HG02610 (cell line): ENCODE data around the gene STON2.
"Not testable (repeated sequence)": the region's sequence is repeated elsewhere in the genome, so short reads cannot be mapped to it uniquely, and the experiment has no call there.

Experiments
- ATAC-seq: cut with Tn5 transposase; IDR thresholded peaks from one replicate; pipeline ENCODE4 v1.9.1; 2021; ENCODE audit warnings: mild to moderate bottlenecking, moderate library complexity; ENCODE audit not compliant: unreplicated experiment

STON2 gene, protein sequence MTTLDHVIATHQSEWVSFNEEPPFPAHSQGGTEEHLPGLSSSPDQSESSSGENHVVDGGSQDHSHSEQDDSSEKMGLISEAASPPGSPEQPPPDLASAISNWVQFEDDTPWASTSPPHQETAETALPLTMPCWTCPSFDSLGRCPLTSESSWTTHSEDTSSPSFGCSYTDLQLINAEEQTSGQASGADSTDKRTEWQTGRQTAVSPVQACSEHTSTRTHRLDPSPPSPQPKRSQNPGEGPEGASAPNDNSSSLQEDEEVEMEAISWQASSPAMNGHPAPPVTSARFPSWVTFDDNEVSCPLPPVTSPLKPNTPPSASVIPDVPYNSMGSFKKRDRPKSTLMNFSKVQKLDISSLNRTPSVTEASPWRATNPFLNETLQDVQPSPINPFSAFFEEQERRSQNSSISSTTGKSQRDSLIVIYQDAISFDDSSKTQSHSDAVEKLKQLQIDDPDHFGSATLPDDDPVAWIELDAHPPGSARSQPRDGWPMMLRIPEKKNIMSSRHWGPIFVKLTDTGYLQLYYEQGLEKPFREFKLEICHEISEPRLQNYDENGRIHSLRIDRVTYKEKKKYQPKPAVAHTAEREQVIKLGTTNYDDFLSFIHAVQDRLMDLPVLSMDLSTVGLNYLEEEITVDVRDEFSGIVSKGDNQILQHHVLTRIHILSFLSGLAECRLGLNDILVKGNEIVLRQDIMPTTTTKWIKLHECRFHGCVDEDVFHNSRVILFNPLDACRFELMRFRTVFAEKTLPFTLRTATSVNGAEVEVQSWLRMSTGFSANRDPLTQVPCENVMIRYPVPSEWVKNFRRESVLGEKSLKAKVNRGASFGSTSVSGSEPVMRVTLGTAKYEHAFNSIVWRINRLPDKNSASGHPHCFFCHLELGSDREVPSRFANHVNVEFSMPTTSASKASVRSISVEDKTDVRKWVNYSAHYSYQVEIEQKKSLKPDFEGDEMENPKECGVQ

DNA sequence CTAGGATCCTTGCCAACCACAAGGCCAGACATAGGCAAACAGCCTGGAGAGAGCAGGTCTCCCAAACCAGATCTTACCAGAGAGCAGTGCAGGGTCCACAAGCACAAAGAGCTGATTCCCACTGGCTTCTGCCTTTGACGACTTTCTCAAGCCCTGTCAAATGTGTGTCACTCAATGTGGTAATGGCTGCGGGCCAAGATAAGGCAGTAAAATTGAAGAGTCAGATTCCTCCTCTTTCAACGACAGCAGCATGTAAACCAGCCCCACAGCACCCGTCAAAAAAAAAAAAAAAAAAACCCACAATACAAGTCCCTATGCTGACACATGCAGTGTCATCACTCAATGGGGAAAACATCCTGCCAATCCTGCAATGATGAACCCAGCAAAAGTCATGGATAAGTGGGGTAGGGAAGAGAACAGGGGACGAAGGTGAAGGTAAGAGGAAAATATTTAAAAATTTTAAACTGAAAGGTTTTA, at the start of gene STON2:
Gene STON2 (minus strand): TSS at position 123 of the 477 bp plus-strand sequence. CDS start 1,942 bp downstream, outside the sequence.
- ATAC-seq, result no peak

DNA sequence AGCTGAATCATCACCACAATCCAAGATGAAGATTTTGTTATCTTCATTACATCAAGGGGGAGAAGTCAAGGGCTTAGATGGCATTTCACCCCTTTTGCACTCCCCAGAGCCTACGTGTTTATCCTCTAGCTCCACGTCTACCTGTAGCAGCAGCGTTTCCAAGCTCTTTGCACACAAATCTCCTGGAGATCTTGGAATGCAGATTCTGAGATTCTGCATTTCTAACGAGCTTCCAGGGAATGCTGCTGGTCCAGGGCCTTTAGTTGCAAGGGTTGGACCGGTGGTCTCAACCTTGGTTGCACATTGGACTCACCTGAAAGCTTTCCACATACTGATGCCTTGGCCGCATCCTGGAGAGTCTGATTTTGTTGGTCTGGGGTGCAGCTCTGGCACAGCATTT, 49.5 kb upstream of the STON2 start:
- ATAC-seq, result no peak

DNA sequence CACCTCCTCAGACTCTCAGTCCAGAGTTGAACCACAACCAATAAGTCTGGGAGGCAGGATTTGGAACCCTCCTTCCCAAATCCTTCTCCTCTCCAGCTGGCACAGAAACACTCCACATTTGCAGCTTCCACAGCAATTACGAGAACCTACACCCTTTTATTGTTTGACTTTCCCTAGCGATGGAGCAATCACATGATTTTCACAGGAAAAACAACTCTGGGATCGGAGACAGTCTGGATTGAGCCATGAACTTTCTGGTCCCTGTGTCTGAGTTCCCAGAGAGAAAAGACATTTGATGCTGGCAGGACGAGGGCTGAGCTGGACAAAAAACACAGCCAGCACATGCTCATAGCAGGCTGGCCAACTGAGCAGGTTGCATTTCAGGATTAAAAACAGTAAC, 49.0 kb upstream of the STON2 start:
- ATAC-seq, result no peak

DNA sequence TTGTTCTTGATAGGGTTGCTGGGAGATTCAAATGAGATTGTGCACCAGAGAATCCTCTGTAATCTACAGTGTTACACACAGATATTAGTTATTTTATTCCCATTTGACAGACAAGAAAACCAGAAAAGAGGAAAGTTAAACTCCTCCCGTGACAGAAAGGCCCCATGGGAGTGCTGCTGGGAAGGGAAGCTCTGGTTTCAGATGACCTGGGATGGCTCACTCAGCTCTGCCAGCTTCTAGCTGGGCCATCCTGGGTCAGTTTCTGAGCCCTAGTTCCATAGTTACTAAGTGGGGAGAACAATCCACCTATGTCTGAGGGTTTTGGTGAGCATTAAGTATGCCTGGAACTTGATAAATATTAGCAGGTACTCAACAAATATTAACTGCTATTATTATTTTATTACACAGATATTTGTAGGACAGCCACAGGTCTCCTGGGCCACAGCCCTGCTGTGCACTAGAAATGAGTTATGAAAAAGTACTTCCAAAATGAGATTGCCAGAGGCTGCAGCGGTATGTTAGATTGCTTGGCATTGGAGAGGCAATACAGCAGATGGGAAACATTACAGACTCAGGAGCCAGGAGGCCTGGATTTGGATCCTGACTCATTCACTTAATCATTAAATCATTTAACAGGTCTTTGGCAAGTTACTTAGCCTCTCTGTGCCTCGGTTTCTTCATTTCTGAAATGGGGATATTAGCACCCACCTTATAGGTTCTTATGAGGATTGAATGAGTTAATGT, 47.1 kb upstream of the STON2 start:
- ATAC-seq, result no peak

DNA sequence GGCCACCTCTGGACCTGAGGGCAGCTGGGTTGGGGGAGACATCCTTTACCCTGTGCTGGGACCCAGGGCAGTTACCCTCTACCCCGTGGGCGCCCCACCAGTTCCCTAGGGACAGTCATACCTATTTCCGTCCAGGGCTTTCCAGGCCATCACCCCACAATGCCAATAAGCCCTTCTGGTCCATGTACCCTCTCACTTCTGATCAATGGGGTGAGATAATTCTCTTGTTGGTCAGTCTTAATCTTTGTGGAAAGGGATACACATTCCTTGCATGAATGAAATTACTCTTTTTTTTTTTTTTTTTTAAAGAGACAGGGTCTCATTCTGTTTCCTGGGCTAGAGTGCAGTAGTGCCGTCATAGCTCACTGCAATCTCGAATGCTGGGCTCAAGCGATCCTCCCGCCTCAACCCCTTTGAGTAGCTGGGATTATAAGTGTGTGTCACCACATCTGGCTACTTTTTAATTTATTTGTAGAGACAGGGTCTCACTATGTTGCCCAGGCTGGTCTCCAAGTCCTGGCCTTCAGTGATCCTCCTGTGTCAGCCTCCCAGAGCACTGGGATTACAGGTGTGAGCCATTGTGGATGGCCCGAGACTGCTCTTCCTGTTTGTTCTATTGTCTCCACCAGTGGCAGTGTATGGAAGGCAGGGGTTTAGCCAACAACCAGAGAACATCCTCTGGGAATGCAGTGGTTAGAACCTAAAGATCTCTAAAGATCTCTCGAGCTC, 46.3 kb upstream of the STON2 start:
- ATAC-seq, result no peak

DNA sequence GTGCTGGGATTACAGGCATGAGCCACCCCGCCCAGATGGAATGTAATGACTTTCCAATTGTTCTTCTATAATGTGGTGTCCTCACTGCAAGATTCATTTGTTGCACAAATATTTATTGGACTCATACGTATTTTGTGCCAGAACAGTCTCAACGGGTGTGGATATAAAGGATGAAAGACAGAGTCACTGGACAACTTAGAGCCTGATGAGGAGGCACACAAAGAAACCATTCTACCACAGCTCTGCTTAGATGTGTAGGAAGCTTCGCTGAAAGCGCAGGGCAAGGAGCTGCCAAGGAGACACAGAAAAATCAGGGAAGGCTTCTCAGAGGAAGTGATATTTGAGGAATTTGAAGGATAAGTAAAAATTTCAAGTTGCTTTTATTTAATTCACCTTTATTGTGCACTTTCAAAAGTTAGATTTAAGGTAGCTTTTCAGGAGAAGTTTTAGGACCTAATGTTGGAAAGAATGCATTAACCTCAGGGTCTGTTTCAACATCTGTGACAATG, 41.6 kb upstream of the STON2 start:
- ATAC-seq, result no peak

DNA sequence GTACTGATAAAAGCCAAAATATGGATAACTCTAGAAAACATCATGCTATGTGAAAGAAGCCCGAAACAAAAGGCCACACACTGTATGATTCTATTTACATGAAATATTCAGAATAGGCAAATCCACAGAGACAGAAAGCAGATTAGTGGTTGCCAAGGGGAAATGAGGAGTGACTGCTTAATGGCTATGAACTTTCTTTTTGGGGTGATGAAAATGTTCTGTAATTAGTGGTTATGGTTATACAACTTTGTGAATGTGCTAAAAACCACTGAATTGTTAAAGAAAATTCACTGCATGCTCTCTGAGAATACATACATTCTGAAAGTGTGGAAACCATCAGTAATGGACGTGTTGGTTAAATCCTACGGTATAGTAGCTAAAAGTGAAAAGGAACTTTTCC, 39.9 kb upstream of the STON2 start:
- no peak for ATAC-seq

DNA sequence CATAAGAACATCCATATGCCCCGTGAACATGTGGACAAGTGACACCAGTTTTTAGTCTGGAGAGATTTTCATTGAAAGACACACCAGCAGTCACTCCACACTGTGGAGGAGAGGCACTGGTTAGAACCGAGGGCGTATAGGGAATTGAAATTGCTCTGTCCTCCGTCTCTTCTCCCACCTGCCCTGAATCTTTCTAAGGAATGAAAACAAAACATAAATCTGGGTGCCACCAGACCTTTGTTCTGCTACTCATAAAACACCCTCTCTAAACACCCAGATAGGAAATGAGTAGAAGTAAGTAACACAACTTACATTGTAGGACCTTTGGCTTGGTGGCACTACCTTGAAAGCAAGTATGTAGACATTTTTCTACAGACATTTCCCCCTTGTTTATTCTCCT, 37.1 kb upstream of the STON2 start:
- no peak for ATAC-seq

DNA sequence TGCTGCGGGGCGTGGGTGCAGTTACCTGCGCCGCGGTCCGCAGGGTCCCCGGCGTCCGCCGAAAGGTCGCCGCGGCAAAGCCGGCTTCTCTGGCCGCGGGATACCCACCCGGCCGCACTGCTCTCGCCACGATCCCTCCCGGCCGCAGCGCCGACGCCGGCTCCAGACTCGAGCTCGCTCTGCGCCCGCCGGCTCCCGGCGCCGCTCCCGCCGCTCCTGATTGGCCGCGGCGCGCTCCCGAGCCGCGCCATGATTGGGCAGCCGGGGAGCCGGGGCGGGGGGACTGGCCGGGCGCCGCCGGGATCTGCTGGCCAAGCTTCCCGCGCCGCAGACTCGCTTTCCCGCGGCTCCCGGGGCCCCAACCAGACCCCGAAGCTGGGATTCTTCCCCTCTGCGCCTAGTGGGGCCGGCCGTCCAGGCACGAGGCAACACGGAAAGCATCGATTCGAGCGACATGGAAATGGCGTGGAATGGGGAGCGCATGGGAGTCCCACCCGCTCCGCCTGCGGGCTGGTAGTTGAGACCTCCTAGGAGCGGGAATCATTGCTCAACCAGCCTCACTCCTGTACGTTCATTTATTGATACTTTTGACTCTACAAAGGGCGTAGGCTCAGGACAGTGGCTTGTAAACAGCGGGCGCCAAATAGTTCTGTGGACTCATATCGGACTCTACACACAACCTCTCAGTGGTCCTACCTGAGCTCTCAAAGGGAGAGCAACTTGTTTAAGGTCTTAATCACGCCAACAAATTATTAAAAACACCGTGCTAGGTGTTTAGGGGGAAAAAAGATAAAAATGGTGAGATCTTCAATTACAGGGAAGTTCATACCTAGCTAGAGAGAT, 36.4 kb upstream of the STON2 start:
- ATAC-seq, result peak; percentile 92

DNA sequence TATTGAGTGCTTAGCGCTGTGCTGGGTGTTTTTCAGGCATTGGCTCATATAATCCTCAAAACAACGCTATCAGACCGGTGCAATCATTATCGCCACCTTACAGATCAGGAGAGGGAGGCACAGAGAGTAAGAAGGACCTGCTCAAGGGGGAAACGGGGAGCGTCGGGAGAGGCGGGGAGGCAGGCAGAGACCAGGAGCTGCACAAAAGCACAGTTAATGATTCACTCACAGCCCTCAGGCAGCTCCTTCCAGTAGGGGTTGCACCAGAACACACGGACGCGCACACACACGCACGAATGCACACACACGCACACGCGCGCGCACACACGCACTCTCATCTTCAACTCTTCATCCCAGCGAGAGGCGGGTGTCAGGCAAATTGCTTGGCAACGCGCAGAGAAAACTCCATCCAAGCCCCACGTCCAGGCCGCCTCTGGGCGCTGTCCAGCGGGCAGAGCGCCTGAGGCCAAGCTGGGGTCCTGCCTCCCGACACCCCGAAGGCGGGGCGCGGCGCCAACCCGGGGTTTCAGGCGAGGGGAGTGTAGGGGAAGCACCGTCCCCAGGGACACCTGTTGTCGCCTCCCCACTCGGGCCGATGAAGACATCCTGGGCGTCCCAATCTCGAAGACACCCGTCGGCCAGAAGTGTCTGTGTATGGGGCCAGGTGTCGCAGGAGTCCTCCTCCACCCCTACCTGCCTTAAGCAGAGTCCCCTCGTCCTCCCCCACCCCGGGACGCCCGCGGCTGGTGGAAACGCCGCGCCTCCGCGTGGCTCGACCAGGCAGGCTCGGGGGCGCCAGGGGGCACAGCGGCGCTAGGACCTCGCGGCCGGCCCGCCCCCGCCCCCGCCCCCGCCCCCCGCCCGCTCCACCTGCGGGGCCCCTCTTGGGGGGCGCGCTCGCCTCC, 35.5 kb upstream of the STON2 start:
- peak; percentile 26 for ATAC-seq

DNA sequence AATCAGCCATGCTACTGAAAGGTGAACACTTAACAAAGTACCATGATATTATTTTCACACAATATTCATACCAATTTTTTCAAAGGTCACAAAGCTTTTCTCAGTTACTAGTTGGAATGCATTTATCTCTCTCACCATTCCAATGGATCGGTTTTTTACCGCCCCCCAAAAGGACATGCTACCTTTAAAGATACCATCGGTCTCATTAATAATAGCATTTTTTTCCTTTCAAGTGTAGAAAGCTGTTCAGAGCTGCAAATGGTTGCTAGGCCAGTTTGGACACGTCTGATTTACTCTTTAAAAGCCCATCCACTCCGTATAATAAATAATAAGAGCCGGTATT, 34.9 kb upstream of the STON2 start:
- no peak for ATAC-seq

DNA sequence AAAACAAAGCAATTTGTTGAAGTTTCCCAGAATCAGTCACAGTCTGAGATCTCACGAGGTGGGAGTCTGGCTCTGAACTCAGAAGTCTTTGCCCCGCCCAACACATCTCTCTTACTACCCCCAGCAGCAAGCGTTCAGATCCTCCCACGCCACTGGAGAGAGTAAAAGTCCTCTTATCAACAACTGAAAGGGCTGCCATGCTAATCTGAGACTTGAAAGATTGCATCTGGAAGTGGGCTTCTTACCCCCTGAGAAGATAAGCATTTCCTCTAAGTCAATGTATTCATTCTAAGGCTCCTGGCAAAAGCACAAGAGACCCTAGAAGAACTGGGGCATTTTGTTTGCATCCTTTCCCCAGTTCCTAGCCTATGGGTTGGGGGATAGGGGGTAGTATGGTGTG, 34.1 kb upstream of the STON2 start:
- no peak for ATAC-seq

DNA sequence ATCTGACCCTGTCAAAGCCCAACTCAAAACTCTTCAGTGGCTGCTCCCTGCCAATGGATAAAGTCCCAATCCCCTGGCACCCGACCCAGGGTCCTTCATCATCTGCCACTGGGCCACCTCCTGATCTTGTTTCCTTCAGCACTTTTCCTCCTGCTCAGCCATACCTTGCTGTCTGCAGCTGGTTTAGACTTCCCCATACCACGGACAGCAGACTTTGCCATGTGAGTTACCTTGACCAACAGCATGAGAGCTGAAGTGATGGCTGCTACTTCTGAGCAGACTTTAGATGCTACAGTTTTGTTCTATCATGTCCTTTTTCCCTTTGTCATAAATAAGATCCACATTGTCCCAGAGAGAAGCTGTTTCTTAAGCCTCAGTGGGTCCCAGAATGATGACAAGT, 33.3 kb upstream of the STON2 start:
- no peak for ATAC-seq

DNA sequence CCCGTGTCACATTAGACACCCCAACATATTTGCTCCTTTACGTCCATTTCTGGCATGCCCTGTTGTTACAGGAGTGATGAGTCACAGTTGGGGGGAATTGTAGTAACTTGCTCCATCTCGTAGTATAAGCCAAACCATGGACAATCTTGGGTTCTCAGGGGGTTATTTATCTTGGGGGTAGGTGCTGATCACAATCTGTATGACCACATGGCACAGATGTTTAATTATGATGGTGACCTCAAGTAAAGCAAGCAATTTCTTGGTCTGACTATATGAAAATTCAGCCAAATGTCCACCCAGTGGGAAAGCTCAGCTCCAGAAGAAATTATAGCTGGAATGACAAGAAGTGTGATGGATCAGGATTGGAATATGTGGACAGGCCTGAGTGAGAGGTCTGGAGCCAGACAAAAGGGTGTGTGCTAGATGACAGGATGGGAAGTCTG, 32.1 kb upstream of the STON2 start:
- ATAC-seq, result no peak

DNA sequence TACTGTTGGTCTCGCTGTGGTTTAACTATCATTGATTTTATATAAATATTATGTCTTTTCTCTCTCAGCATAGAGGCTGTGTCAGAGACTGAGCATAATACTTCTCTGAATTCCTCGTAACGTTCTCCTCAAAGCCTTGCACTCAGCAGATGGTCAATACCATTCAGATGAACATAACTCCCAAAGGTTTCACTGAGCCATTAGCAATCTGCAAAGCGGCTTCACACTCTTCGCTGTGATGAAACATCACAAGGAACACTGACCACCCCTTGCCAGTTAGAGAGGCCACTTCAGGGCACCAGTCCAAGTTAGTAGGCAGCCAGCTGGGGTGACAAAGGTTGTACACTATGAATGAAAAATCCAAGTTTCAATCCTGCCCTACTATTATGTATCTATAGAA, 30.1 kb upstream of the STON2 start:
- no peak for ATAC-seq

DNA sequence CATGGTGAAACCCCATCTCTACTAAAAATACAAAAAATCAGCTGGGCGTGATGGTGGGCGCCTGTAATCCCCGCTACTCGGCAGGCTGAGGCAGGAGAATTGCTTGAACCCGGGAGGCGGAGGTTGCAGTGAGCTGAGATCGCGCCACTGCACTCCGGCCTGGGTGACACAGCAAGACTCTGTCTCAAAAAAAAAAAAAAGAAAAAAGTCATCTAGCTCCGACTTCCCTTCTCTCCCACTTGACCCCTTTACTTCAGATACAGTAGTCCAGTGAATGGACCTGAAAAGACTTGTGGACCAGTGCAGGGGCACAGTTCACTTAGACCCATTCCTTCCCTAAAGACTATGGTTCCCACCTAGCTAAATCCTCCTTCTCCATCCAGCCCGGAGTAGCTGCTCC, 29.6 kb upstream of the STON2 start:
- ATAC-seq, result not testable (repeated sequence)

DNA sequence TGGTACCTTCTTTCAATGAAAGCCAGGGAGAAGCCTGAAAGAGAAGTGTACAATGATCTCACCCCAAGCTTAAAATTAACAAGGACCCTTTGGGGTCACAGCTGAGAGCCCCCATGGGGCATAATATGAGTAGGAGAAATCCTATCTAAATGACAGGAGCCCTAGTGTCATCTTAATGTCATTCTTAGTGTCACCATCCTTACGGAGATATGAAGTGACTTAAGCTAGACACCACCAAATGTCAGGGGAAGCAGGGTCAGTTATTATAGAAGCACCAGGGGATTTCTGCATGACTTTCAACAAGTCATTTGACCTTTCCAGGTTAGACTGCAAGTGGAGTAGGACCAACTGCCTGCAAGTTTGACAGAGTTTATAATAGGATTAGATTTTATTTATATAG, 28.9 kb upstream of the STON2 start:
- no peak for ATAC-seq

DNA sequence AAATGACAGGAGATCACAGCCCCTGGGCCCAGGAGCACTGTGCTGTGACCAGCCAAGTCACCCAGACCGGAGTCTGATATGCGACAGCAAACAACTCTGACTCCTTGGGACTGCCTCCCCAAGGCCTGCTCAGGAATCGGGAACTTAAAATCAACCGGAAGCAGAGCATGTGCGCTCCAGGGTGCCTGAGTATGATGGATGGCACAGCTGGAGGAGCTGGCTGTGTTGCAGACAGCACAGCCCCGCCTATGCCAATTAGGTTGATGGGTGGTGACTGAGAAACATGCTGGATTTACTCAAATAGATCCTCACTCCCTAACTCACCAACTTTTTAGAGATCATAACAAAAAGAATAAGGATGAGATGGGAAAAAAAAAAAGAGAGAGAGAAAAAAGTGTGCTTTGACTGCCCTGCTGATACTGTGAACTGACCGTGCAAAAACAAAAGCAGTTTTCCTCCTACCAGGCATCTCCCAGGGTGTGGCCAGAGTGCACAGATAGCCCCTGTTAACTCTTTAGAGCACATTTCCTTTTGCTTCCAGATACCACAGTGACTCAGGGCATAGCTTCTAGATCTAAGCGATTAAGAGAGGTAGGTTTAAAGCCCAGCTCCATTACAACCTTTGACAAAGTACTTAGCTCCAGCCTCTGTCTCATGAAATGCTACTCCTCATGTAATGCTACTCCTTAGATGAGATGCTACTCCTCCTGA, 27.4 kb upstream of the STON2 start:
- ATAC-seq, result no peak
